IgD-negative memory B cell (primary cell): ENCODE results near the gene TCHP. TPM values are rescaled to one million over a fixed set of nuclear protein-coding genes. Genes with fewer than 3 reads are reported as not detected.
A peak's percentile ranks its signal among the peaks of the same experiment; 100 is the strongest.
"Not testable (repeated sequence)": the region's sequence is repeated elsewhere in the genome, so short reads cannot be mapped to it uniquely, and the experiment has no call there.

Experiments
- H3K27ac Mint-ChIP-seq, 3 donors: one replicate each; pipeline ENCODE4 v1.8.0; 2020 to 2022; ENCODE audit warnings: mild to moderate bottlenecking in 3 of 3, mixed read lengths in 3 of 3, moderate library complexity in 1 of 3
- H3K27me3 Mint-ChIP-seq: one replicate; pipeline ENCODE4 v1.8.0; 2021; ENCODE audit warnings: mixed read lengths
- H3K36me3 Mint-ChIP-seq: one replicate; pipeline ENCODE4 v1.8.0; 2020; ENCODE audit warnings: mild to moderate bottlenecking, mixed read lengths
- H3K4me1 Mint-ChIP-seq, 3 donors: one replicate each; pipeline ENCODE4 v1.8.0; 2020 to 2022; ENCODE audit warnings: mixed read lengths in 3 of 3, mild to moderate bottlenecking in 1 of 3
- H3K4me3 Mint-ChIP-seq, 4 donors: one replicate each; pipeline ENCODE4 v1.8.0; 2020 to 2022; ENCODE audit warnings: mild to moderate bottlenecking in 4 of 4, mixed read lengths in 4 of 4, moderate library complexity in 3 of 4
- H3K9me3 Mint-ChIP-seq, 3 donors: one replicate each; pipeline ENCODE4 v1.8.0; 2020 to 2021; ENCODE audit warnings: mixed read lengths in 3 of 3, mild to moderate bottlenecking in 1 of 3
- polyA plus RNA-seq: library from polyadenylated mRNA; unstranded; fragments of 300-500 nt; fragmentation: Illumina TruSeq; gene quantifications from one replicate; pipeline ENCODE4 v1.2.3, GENCODE V29; 2021

The TCHP gene
- polyA plus RNA-seq, 1 donor from 2014 or later, result 12.5 TPM

- H3K27ac Mint-ChIP-seq, result peak overlapping the region in 1 of 3 donors; percentile 6
- peaks cover 6% of the 10 kb centered on the region for H3K36me3 Mint-ChIP-seq
- H3K27me3 Mint-ChIP-seq, result no peaks in the 10 kb centered on the region
- H3K9me3 Mint-ChIP-seq, result no peaks in the 10 kb centered on the region
- H3K4me1 Mint-ChIP-seq, result peaks cover 10 to 12% (median 12%) of the 10 kb centered on the region in 3 donors
- no peak overlapping the region for H3K4me3 Mint-ChIP-seq
These were observed 28.1 kb downstream of the TCHP start for GRCh38 chr12:109928058-109928656.

- not testable (repeated sequence) for H3K4me3 Mint-ChIP-seq, H3K36me3 Mint-ChIP-seq, H3K9me3 Mint-ChIP-seq, H3K27me3 Mint-ChIP-seq, H3K4me1 Mint-ChIP-seq
- H3K27ac Mint-ChIP-seq, result peak overlapping the region in 1 of 3 donors; percentile 31
These were observed 29.3 kb downstream of the TCHP start for GRCh38 chr12:109929326-109929725.

- peaks cover 0 to 5% (median 4%) of the 10 kb centered on the region in 3 donors for H3K4me1 Mint-ChIP-seq
- H3K36me3 Mint-ChIP-seq, result peaks cover 6% of the 10 kb centered on the region
- peak overlapping the region in 1 of 3 donors; percentile 11 for H3K27ac Mint-ChIP-seq
- no peaks in the 10 kb centered on the region for H3K9me3 Mint-ChIP-seq
- no peak overlapping the region for H3K4me3 Mint-ChIP-seq
- no peaks in the 10 kb centered on the region for H3K27me3 Mint-ChIP-seq
These were observed 30.1 kb downstream of the TCHP start for GRCh38 chr12:109930028-109930800.

- Mint-ChIP-seq H3K4me3 (no peak overlapping the region), H3K9me3 (no peaks in the 10 kb centered on the region), H3K36me3 (peaks cover 6% of the 10 kb centered on the region), H3K27ac (no peak overlapping the region), H3K4me1 (peaks cover 0 to 5% (median 4%) of the 10 kb centered on the region in 3 donors), H3K27me3 (no peaks in the 10 kb centered on the region)
These were observed 31.1 kb downstream of the TCHP start for GRCh38 chr12:109931143-109931542.

GRCh38 chr12:109932878-109933503 is 32.9 kb downstream of the TCHP start:
- Mint-ChIP-seq H3K36me3 (peaks cover 3% of the 10 kb centered on the region), H3K4me1 (peaks cover 0 to 2% (median 0%) of the 10 kb centered on the region in 3 donors), H3K27me3 (no peaks in the 10 kb centered on the region), H3K4me3 (no peak overlapping the region), H3K9me3 (no peaks in the 10 kb centered on the region), H3K27ac (no peak overlapping the region)

GRCh38 chr12:109934026-109934425 is 34.0 kb downstream of the TCHP start:
- Mint-ChIP-seq H3K4me1 (peaks cover 0 to 2% (median 0%) of the 10 kb centered on the region in 3 donors), H3K36me3 (peaks cover 7% of the 10 kb centered on the region), H3K9me3 (no peaks in the 10 kb centered on the region), H3K27me3 (no peaks in the 10 kb centered on the region), H3K4me3 (no peak overlapping the region), H3K27ac (no peak overlapping the region)

- Mint-ChIP-seq H3K36me3 (peaks cover 4% of the 10 kb centered on the region), H3K27ac (no peak overlapping the region), H3K4me3 (no peak overlapping the region), H3K9me3 (no peaks in the 10 kb centered on the region), H3K27me3 (no peaks in the 10 kb centered on the region), H3K4me1 (peaks cover 0 to 5% (median 4%) of the 10 kb centered on the region in 3 donors)
These were observed 37.3 kb downstream of the TCHP start for GRCh38 chr12:109937371-109937770.

GRCh38 chr12:109938947-109939346 is 38.9 kb downstream of the TCHP start:
- Mint-ChIP-seq H3K27ac (no peak overlapping the region), H3K4me1 (peaks cover 0 to 5% (median 4%) of the 10 kb centered on the region in 3 donors), H3K9me3 (no peaks in the 10 kb centered on the region)

GRCh38 chr12:109939504-109939903 is 39.4 kb downstream of the TCHP start:
- H3K4me1 Mint-ChIP-seq, result peaks cover 0 to 4% (median 3%) of the 10 kb centered on the region in 3 donors
- no peak overlapping the region for H3K4me3 Mint-ChIP-seq
- peaks cover 4% of the 10 kb centered on the region for H3K36me3 Mint-ChIP-seq
- H3K9me3 Mint-ChIP-seq, result no peaks in the 10 kb centered on the region
- no peaks in the 10 kb centered on the region for H3K27me3 Mint-ChIP-seq
- no peak overlapping the region for H3K27ac Mint-ChIP-seq

More at GRCh38 chr12:109938947-109939346, 38.9 kb downstream of the TCHP start:
- Mint-ChIP-seq H3K27me3 (no peaks in the 10 kb centered on the region), H3K4me3 (no peak overlapping the region), H3K36me3 (peaks cover 4% of the 10 kb centered on the region)

- no peak overlapping the region for H3K27ac Mint-ChIP-seq
- H3K36me3 Mint-ChIP-seq, result peaks cover 4% of the 10 kb centered on the region
- no peaks in the 10 kb centered on the region for H3K9me3 Mint-ChIP-seq
- no peak overlapping the region for H3K4me3 Mint-ChIP-seq
- H3K4me1 Mint-ChIP-seq, result peaks cover 0 to 4% (median 3%) of the 10 kb centered on the region in 3 donors
- H3K27me3 Mint-ChIP-seq, result no peaks in the 10 kb centered on the region
These were observed 40.4 kb downstream of the TCHP start for GRCh38 chr12:109940339-109940923.

GRCh38 chr12:109943811-109944210 is 43.7 kb downstream of the TCHP start:
- no peaks in the 10 kb centered on the region for H3K9me3 Mint-ChIP-seq
- H3K4me1 Mint-ChIP-seq, result peaks cover 19 to 25% (median 21%) of the 10 kb centered on the region in 3 donors
- no peak overlapping the region for H3K27ac Mint-ChIP-seq
- no peaks in the 10 kb centered on the region for H3K27me3 Mint-ChIP-seq
- no peak overlapping the region for H3K4me3 Mint-ChIP-seq
- peaks cover 5% of the 10 kb centered on the region for H3K36me3 Mint-ChIP-seq

GRCh38 chr12:109944561-109945359 is 44.7 kb downstream of the TCHP start:
- Mint-ChIP-seq H3K9me3 (no peaks in the 10 kb centered on the region), H3K27me3 (no peaks in the 10 kb centered on the region), H3K36me3 (peaks cover 5% of the 10 kb centered on the region), H3K27ac (peak overlapping the region in 1 of 3 donors; percentile 16), H3K4me3 (no peak overlapping the region), H3K4me1 (peaks cover 21 to 25% (median 21%) of the 10 kb centered on the region in 3 donors)

GRCh38 chr12:109946505-109946904 is 46.4 kb downstream of the TCHP start:
- no peaks in the 10 kb centered on the region for H3K27me3 Mint-ChIP-seq
- peak overlapping the region in 2 of 3 donors; percentile 39 to 91 for H3K27ac Mint-ChIP-seq
- peaks cover 5% of the 10 kb centered on the region for H3K36me3 Mint-ChIP-seq
- no peaks in the 10 kb centered on the region for H3K9me3 Mint-ChIP-seq
- peak overlapping the region in 2 of 4 donors; percentile 51 to 77 for H3K4me3 Mint-ChIP-seq
- peaks cover 21 to 28% (median 25%) of the 10 kb centered on the region in 3 donors for H3K4me1 Mint-ChIP-seq

GRCh38 chr12:109946913-109947312 is 46.8 kb downstream of the TCHP start:
- H3K36me3 Mint-ChIP-seq, result peaks cover 5% of the 10 kb centered on the region
- H3K9me3 Mint-ChIP-seq, result no peaks in the 10 kb centered on the region
- peak overlapping the region in 2 of 3 donors; percentile 60 to 91 for H3K27ac Mint-ChIP-seq
- H3K27me3 Mint-ChIP-seq, result no peaks in the 10 kb centered on the region
- peaks cover 19 to 30% (median 24%) of the 10 kb centered on the region in 3 donors for H3K4me1 Mint-ChIP-seq
- H3K4me3 Mint-ChIP-seq, result peak overlapping the region in 2 of 4 donors; percentile 69 to 77
